Memory B cell (primary cell): ENCODE measurements around the gene TIMM13.

Source experiments
- ATAC-seq: fragments of 150-1000 bp; cut with Tn5 transposase; 2 replicates; pipeline ENCODE4 v1.10.0; 2021; ENCODE audit warnings: low read depth, mild to moderate bottlenecking, moderate library complexity
- DNase-seq, 2 donors: peaks; one replicate each; pipeline ENCODE4 v3.0.0; 2022; ENCODE audit warnings: low spot score in 2 of 2
- H3K27ac Mint-ChIP-seq: one replicate; pipeline ENCODE4 v1.8.0; 2022; ENCODE audit warnings: mild to moderate bottlenecking, moderate library complexity, mixed read lengths
- H3K27me3 Mint-ChIP-seq: one replicate; pipeline ENCODE4 v1.8.0; 2022; ENCODE audit warnings: mixed read lengths
- H3K36me3 Mint-ChIP-seq: one replicate; pipeline ENCODE4 v1.8.0; 2022; ENCODE audit warnings: mild to moderate bottlenecking, mixed read lengths
- H3K4me1 Mint-ChIP-seq: one replicate; pipeline ENCODE4 v1.8.0; 2022; ENCODE audit warnings: mixed read lengths
- H3K4me3 Mint-ChIP-seq: one replicate; pipeline ENCODE4 v1.8.0; 2022; ENCODE audit warnings: mild to moderate bottlenecking, moderate library complexity, mixed read lengths
- H3K9me3 Mint-ChIP-seq: one replicate; pipeline ENCODE4 v1.8.0; 2022; ENCODE audit warnings: mixed read lengths

The TIMM13 gene

GRCh38 chr19:2446381-2446780 lies 19.0 kb upstream of the TIMM13 start:
- H3K27ac Mint-ChIP-seq = peak overlapping the region; percentile 16
- peaks cover 8% of the 10 kb centered on the region for H3K4me1 Mint-ChIP-seq
- no peaks in the 10 kb centered on the region for H3K27me3 Mint-ChIP-seq
- H3K9me3 Mint-ChIP-seq = no peaks in the 10 kb centered on the region
- peak in 1 of 2 donors; percentile 42 for DNase-seq
- H3K36me3 Mint-ChIP-seq = peaks cover 4% of the 10 kb centered on the region
- peak; percentile 92 for ATAC-seq
- peak overlapping the region; percentile 76 for H3K4me3 Mint-ChIP-seq

GRCh38 chr19:2444251-2445002 lies 17.0 kb upstream of the TIMM13 start:
- Mint-ChIP-seq H3K27me3 (no peaks in the 10 kb centered on the region), H3K27ac (no peak overlapping the region), H3K36me3 (peaks cover 7% of the 10 kb centered on the region), H3K9me3 (no peaks in the 10 kb centered on the region), H3K4me1 (peaks cover 9% of the 10 kb centered on the region), H3K4me3 (no peak overlapping the region)
- ATAC-seq (no peak), DNase-seq (no peak)

- DNase-seq = no peak
- no peak overlapping the region for H3K27ac Mint-ChIP-seq
- H3K36me3 Mint-ChIP-seq = peaks cover 7% of the 10 kb centered on the region
- no peaks in the 10 kb centered on the region for H3K27me3 Mint-ChIP-seq
- H3K4me1 Mint-ChIP-seq = peaks cover 9% of the 10 kb centered on the region
- H3K9me3 Mint-ChIP-seq = no peaks in the 10 kb centered on the region
- H3K4me3 Mint-ChIP-seq = no peak overlapping the region
- no peak for ATAC-seq
Observed at GRCh38 chr19:2443785-2444182, 16.4 kb upstream of the TIMM13 start.

- Mint-ChIP-seq H3K36me3 (peaks cover 7% of the 10 kb centered on the region), H3K9me3 (no peaks in the 10 kb centered on the region), H3K4me1 (peaks cover 9% of the 10 kb centered on the region), H3K27me3 (no peaks in the 10 kb centered on the region), H3K4me3 (no peak overlapping the region), H3K27ac (no peak overlapping the region)
- DNase-seq (no peak), ATAC-seq (no peak)
Observed at GRCh38 chr19:2443116-2443784, 15.9 kb upstream of the TIMM13 start.

- no peak for DNase-seq
- no peak for ATAC-seq
- Mint-ChIP-seq H3K27ac (no peak overlapping the region), H3K4me1 (peaks cover 4% of the 10 kb centered on the region), H3K36me3 (peaks cover 10% of the 10 kb centered on the region), H3K27me3 (no peaks in the 10 kb centered on the region), H3K4me3 (no peak overlapping the region), H3K9me3 (no peaks in the 10 kb centered on the region)
Observed at GRCh38 chr19:2441096-2441752, 13.8 kb upstream of the TIMM13 start.

GRCh38 chr19:2440515-2440914 lies 13.1 kb upstream of the TIMM13 start:
- DNase-seq (no peak), ATAC-seq (no peak)
- H3K36me3 Mint-ChIP-seq = peaks cover 10% of the 10 kb centered on the region
- no peaks in the 10 kb centered on the region for H3K27me3 Mint-ChIP-seq
- peaks cover 4% of the 10 kb centered on the region for H3K4me1 Mint-ChIP-seq
- H3K9me3 Mint-ChIP-seq = no peaks in the 10 kb centered on the region
- H3K27ac Mint-ChIP-seq = no peak overlapping the region
- H3K4me3 Mint-ChIP-seq = no peak overlapping the region

- ATAC-seq (no peak), DNase-seq (no peak)
- H3K27ac Mint-ChIP-seq = no peak overlapping the region
- H3K27me3 Mint-ChIP-seq = no peaks in the 10 kb centered on the region
- peaks cover 4% of the 10 kb centered on the region for H3K4me1 Mint-ChIP-seq
- peaks cover 12% of the 10 kb centered on the region for H3K36me3 Mint-ChIP-seq
- no peak overlapping the region for H3K4me3 Mint-ChIP-seq
- H3K9me3 Mint-ChIP-seq = no peaks in the 10 kb centered on the region
Observed at GRCh38 chr19:2438178-2438577, 10.8 kb upstream of the TIMM13 start.

- Mint-ChIP-seq H3K9me3 (no peaks in the 10 kb centered on the region), H3K27ac (no peak overlapping the region), H3K27me3 (no peaks in the 10 kb centered on the region), H3K36me3 (peaks cover 12% of the 10 kb centered on the region), H3K4me3 (no peak overlapping the region), H3K4me1 (peaks cover 4% of the 10 kb centered on the region)
- DNase-seq (no peak), ATAC-seq (no peak)
Observed at GRCh38 chr19:2436926-2437325, 9.5 kb upstream of the TIMM13 start.

- no peak for ATAC-seq
- Mint-ChIP-seq H3K9me3 (no peaks in the 10 kb centered on the region), H3K27me3 (no peaks in the 10 kb centered on the region), H3K4me1 (peaks cover 4% of the 10 kb centered on the region), H3K27ac (no peak overlapping the region), H3K36me3 (peaks cover 11% of the 10 kb centered on the region), H3K4me3 (no peak overlapping the region)
- DNase-seq = no peak
Observed at GRCh38 chr19:2436384-2436783, 9.0 kb upstream of the TIMM13 start.

GRCh38 chr19:2434721-2435265 lies 7.4 kb upstream of the TIMM13 start:
- ATAC-seq = no peak
- Mint-ChIP-seq H3K27ac (no peak overlapping the region), H3K27me3 (no peaks in the 10 kb centered on the region), H3K4me1 (no peaks in the 10 kb centered on the region), H3K9me3 (no peaks in the 10 kb centered on the region), H3K4me3 (no peak overlapping the region), H3K36me3 (peaks cover 8% of the 10 kb centered on the region)
- DNase-seq = no peak

GRCh38 chr19:2434267-2434666 lies 6.9 kb upstream of the TIMM13 start:
- H3K36me3 Mint-ChIP-seq = peaks cover 8% of the 10 kb centered on the region
- no peaks in the 10 kb centered on the region for H3K4me1 Mint-ChIP-seq
- H3K27me3 Mint-ChIP-seq = no peaks in the 10 kb centered on the region
- DNase-seq (no peak), ATAC-seq (no peak)
- no peaks in the 10 kb centered on the region for H3K9me3 Mint-ChIP-seq
- H3K4me3 Mint-ChIP-seq = no peak overlapping the region
- no peak overlapping the region for H3K27ac Mint-ChIP-seq

GRCh38 chr19:2433854-2434253 lies 6.5 kb upstream of the TIMM13 start:
- Mint-ChIP-seq H3K27me3 (no peaks in the 10 kb centered on the region), H3K9me3 (no peaks in the 10 kb centered on the region), H3K27ac (no peak overlapping the region), H3K36me3 (peaks cover 8% of the 10 kb centered on the region), H3K4me1 (no peaks in the 10 kb centered on the region), H3K4me3 (no peak overlapping the region)
- DNase-seq (no peak), ATAC-seq (no peak)

GRCh38 chr19:2432131-2432848 lies 4.9 kb upstream of the TIMM13 start:
- H3K27ac Mint-ChIP-seq = no peak overlapping the region
- H3K36me3 Mint-ChIP-seq = peaks cover 5% of the 10 kb centered on the region

More at GRCh38 chr19:2432131-2432848, 4.9 kb upstream of the TIMM13 start:
- no peak overlapping the region for H3K4me3 Mint-ChIP-seq
- H3K9me3 Mint-ChIP-seq = no peaks in the 10 kb centered on the region
- no peaks in the 10 kb centered on the region for H3K4me1 Mint-ChIP-seq
- ATAC-seq (no peak), DNase-seq (no peak)
- H3K27me3 Mint-ChIP-seq = no peaks in the 10 kb centered on the region
